Testis (tissue), 2 donors: ENCODE measurements around the gene NPM3.

ENCODE experiments used
- POLR2A ChIP-seq: fragments of 450-650 bp; IDR thresholded peaks from one replicate; pipeline ENCODE4 v1.6.1; 2017; ENCODE audit warnings: antibody characterized with exemption, mild to moderate bottlenecking, moderate library complexity
- TF ChIP-seq, protein P1 (sequence below), 3 experiments: fragments of 450-650 bp in 2 of 3; fragments of 200-600 bp in 1 of 3; sonication (generic) in 1 of 3; IDR thresholded peaks; one replicate each; pipeline ENCODE4 v1.5.1; 2016 to 2019; ENCODE audit warnings: antibody characterized with exemption in 3 of 3, mild to moderate bottlenecking in 2 of 3, moderate library complexity in 1 of 3

DNA sequence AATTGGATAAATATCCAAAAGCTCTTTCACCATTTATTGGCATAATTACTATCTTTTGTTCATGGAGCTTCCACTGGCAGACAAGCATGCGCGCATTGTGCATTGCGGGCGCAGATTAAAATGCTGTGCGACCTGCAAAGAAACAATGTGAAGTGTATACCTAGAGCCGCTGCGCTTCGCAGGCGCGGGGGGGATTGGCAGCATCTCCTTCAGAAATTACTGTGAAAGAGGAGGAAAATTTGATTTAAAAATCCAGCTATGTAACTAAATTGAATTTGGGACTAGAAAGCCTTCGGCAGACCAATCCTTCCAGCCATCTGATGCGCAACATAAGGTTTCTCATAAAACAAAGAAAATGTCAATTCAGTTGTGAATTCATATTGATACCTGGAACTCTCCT lies 10.3 kb upstream of the NPM3 start:
- no peak for TF ChIP-seq POLR2A
- TF ChIP-seq, protein P1, sequence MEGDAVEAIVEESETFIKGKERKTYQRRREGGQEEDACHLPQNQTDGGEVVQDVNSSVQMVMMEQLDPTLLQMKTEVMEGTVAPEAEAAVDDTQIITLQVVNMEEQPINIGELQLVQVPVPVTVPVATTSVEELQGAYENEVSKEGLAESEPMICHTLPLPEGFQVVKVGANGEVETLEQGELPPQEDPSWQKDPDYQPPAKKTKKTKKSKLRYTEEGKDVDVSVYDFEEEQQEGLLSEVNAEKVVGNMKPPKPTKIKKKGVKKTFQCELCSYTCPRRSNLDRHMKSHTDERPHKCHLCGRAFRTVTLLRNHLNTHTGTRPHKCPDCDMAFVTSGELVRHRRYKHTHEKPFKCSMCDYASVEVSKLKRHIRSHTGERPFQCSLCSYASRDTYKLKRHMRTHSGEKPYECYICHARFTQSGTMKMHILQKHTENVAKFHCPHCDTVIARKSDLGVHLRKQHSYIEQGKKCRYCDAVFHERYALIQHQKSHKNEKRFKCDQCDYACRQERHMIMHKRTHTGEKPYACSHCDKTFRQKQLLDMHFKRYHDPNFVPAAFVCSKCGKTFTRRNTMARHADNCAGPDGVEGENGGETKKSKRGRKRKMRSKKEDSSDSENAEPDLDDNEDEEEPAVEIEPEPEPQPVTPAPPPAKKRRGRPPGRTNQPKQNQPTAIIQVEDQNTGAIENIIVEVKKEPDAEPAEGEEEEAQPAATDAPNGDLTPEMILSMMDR (IDR thresholded peaks at IDR 0.05), result no peak
